T-helper 2 cell treated with Interferon-gamma antibody and Interleukin-4, amounts not matched to agents 5 μg/mL and 100 μg/mL, for 36 hours (primary cell): ENCODE measurements around the gene ZAP70.
A peak's percentile ranks its signal among the peaks of the same experiment; 100 is the strongest.

Experiments used
- DNase-seq: peaks from one replicate; pipeline ENCODE4 v3.0.0; 2021; ENCODE audit warnings: low spot score
- H3K27ac Mint-ChIP-seq: one replicate; pipeline ENCODE4 v1.8.0; 2021; ENCODE audit warnings: mild to moderate bottlenecking, mixed read lengths
- H3K27me3 Mint-ChIP-seq: one replicate; pipeline ENCODE4 v1.8.0; 2021; ENCODE audit warnings: low read depth, mixed read lengths
- H3K36me3 Mint-ChIP-seq: one replicate; pipeline ENCODE4 v1.8.0; 2021; ENCODE audit warnings: low read depth, mixed read lengths
- H3K4me1 Mint-ChIP-seq: one replicate; pipeline ENCODE4 v1.8.0; 2021; ENCODE audit warnings: low read depth, mixed read lengths
- H3K4me3 Mint-ChIP-seq: one replicate; pipeline ENCODE4 v1.8.0; 2022; ENCODE audit warnings: mild to moderate bottlenecking, moderate library complexity, mixed read lengths
- H3K9me3 Mint-ChIP-seq: one replicate; pipeline ENCODE4 v1.8.0; 2021; ENCODE audit warnings: mixed read lengths

ZAP70 gene

GRCh38 chr2:97766567-97766966 lies 53.2 kb downstream of the ZAP70 start:
- Mint-ChIP-seq H3K27me3 (no peaks in the 10 kb centered on the region), H3K9me3 (no peaks in the 10 kb centered on the region), H3K4me1 (peaks cover 14% of the 10 kb centered on the region), H3K36me3 (peaks cover 22% of the 10 kb centered on the region), H3K27ac (no peak overlapping the region), H3K4me3 (no peak overlapping the region)
- DNase-seq = no peak

- peaks cover 8% of the 10 kb centered on the region for H3K36me3 Mint-ChIP-seq
- DNase-seq = no peak
- no peak overlapping the region for H3K4me3 Mint-ChIP-seq
- H3K27ac Mint-ChIP-seq = no peak overlapping the region
- H3K9me3 Mint-ChIP-seq = no peaks in the 10 kb centered on the region
- H3K4me1 Mint-ChIP-seq = peaks cover 6% of the 10 kb centered on the region
- no peaks in the 10 kb centered on the region for H3K27me3 Mint-ChIP-seq
Observed at GRCh38 chr2:97769308-97769707, 55.9 kb downstream of the ZAP70 start.

GRCh38 chr2:97769711-97770110 lies 56.3 kb downstream of the ZAP70 start:
- H3K27me3 Mint-ChIP-seq = no peaks in the 10 kb centered on the region
- no peak overlapping the region for H3K4me3 Mint-ChIP-seq
- H3K36me3 Mint-ChIP-seq = peaks cover 12% of the 10 kb centered on the region
- no peak overlapping the region for H3K27ac Mint-ChIP-seq
- peaks cover 9% of the 10 kb centered on the region for H3K4me1 Mint-ChIP-seq
- no peak for DNase-seq
- no peaks in the 10 kb centered on the region for H3K9me3 Mint-ChIP-seq

- H3K4me1 Mint-ChIP-seq = peaks cover 9% of the 10 kb centered on the region
- H3K27ac Mint-ChIP-seq = no peak overlapping the region
- no peak overlapping the region for H3K4me3 Mint-ChIP-seq
- H3K9me3 Mint-ChIP-seq = no peaks in the 10 kb centered on the region
- no peak for DNase-seq
- peaks cover 10% of the 10 kb centered on the region for H3K36me3 Mint-ChIP-seq
- H3K27me3 Mint-ChIP-seq = no peaks in the 10 kb centered on the region
Observed at GRCh38 chr2:97770445-97770844, 57.1 kb downstream of the ZAP70 start.

GRCh38 chr2:97774425-97774824 lies 61.0 kb downstream of the ZAP70 start:
- peaks cover 12% of the 10 kb centered on the region for H3K36me3 Mint-ChIP-seq
- no peak for DNase-seq
- H3K9me3 Mint-ChIP-seq = no peaks in the 10 kb centered on the region
- no peak overlapping the region for H3K4me3 Mint-ChIP-seq
- no peaks in the 10 kb centered on the region for H3K27me3 Mint-ChIP-seq
- H3K4me1 Mint-ChIP-seq = peaks cover 6% of the 10 kb centered on the region
- peak overlapping the region; percentile 24 for H3K27ac Mint-ChIP-seq

- Mint-ChIP-seq H3K27me3 (no peaks in the 10 kb centered on the region), H3K9me3 (no peaks in the 10 kb centered on the region), H3K36me3 (peaks cover 12% of the 10 kb centered on the region), H3K4me1 (peaks cover 6% of the 10 kb centered on the region), H3K4me3 (no peak overlapping the region), H3K27ac (no peak overlapping the region)
- no peak for DNase-seq
Observed at GRCh38 chr2:97775074-97775473, 61.7 kb downstream of the ZAP70 start.

- Mint-ChIP-seq H3K4me3 (no peak overlapping the region), H3K9me3 (no peaks in the 10 kb centered on the region), H3K36me3 (peaks cover 10% of the 10 kb centered on the region), H3K27ac (no peak overlapping the region), H3K27me3 (no peaks in the 10 kb centered on the region), H3K4me1 (peaks cover 5% of the 10 kb centered on the region)
- no peak for DNase-seq
Observed at GRCh38 chr2:97779141-97779540, 65.8 kb downstream of the ZAP70 start.

GRCh38 chr2:97781981-97782380 lies 68.6 kb downstream of the ZAP70 start:
- Mint-ChIP-seq H3K9me3 (no peaks in the 10 kb centered on the region), H3K4me1 (no peaks in the 10 kb centered on the region), H3K27ac (no peak overlapping the region), H3K27me3 (no peaks in the 10 kb centered on the region), H3K4me3 (no peak overlapping the region), H3K36me3 (peaks cover 4% of the 10 kb centered on the region)
- DNase-seq = no peak

GRCh38 chr2:97784953-97785352 lies 71.6 kb downstream of the ZAP70 start:
- Mint-ChIP-seq H3K27ac (no peak overlapping the region), H3K36me3 (no peaks in the 10 kb centered on the region), H3K4me1 (no peaks in the 10 kb centered on the region), H3K4me3 (no peak overlapping the region), H3K9me3 (no peaks in the 10 kb centered on the region), H3K27me3 (no peaks in the 10 kb centered on the region)
- DNase-seq = no peak

- H3K27ac Mint-ChIP-seq = no peak overlapping the region
- H3K9me3 Mint-ChIP-seq = no peaks in the 10 kb centered on the region
- no peaks in the 10 kb centered on the region for H3K36me3 Mint-ChIP-seq
- H3K4me3 Mint-ChIP-seq = no peak overlapping the region
- DNase-seq = no peak
- no peaks in the 10 kb centered on the region for H3K4me1 Mint-ChIP-seq
- H3K27me3 Mint-ChIP-seq = no peaks in the 10 kb centered on the region
Observed at GRCh38 chr2:97785818-97786217, 72.4 kb downstream of the ZAP70 start.

- H3K36me3 Mint-ChIP-seq = peaks cover 14% of the 10 kb centered on the region
Observed at GRCh38 chr2:97788986-97789644, 75.7 kb downstream of the ZAP70 start.

More at GRCh38 chr2:97788986-97789644, 75.7 kb downstream of the ZAP70 start:
- no peak overlapping the region for H3K4me3 Mint-ChIP-seq
- H3K27me3 Mint-ChIP-seq = no peaks in the 10 kb centered on the region
- no peaks in the 10 kb centered on the region for H3K9me3 Mint-ChIP-seq
- no peaks in the 10 kb centered on the region for H3K4me1 Mint-ChIP-seq
- no peak for DNase-seq
- H3K27ac Mint-ChIP-seq = no peak overlapping the region
